IMR-90 (cell line): ENCODE results near the gene FNBP1. TPM values are rescaled to one million over a fixed set of nuclear protein-coding genes. Genes with fewer than 3 reads are reported as not detected.

ENCODE experiments used
- ATAC-seq: fragments of 200-7000 bp; cut with Tn5 transposase; 2 replicates; pipeline ENCODE4 v1.9.1; 2020; ENCODE audit warnings: low read depth, mild to moderate bottlenecking, moderate library complexity
- BruUV-seq: library from RNA; stranded (reverse); fragments of 400-500 nt; replicated peaks from 2 replicates; lab custom pipeline; 2021; lab: Mats Ljungman, UMichigan
- CTCF ChIA-PET: fragments of 300-600 bp; formaldehyde crosslinking; extraction: SDS; loops from one replicate; lab custom pipeline; 2021; ENCODE audit warnings: antibody characterized with exemption; lab: Yijun Ruan, JAX
- POLR2A ChIA-PET: fragments of 300-600 bp; sonication (Branson Sonifier 250); formaldehyde crosslinking; loops from one replicate; lab custom pipeline; 2022; ENCODE audit warnings: antibody characterized with exemption; ENCODE audit not compliant: unreplicated experiment; lab: Charles Lee
- DNase-seq: peaks from one replicate; pipeline ENCODE4 v3.0.0; 2013
- H2AFZ ChIP-seq: replicated peaks from 2 replicates; pipeline ENCODE3; 2013; ENCODE audit warnings: low read length, mild to moderate bottlenecking; ENCODE audit not compliant: poor library complexity
- H2AK5ac ChIP-seq: 2 replicates; pipeline ENCODE4 v1.6.1; 2013; ENCODE audit warnings: low read depth, low read length, inconsistent platforms
- H2AK9ac ChIP-seq: replicated peaks from 2 replicates; pipeline ENCODE3; 2013; ENCODE audit warnings: mild to moderate bottlenecking, low read depth, low read length, moderate library complexity; ENCODE audit not compliant: poor library complexity
- H2BK120ac ChIP-seq: 2 replicates; pipeline ENCODE4 v1.6.1; 2013; ENCODE audit warnings: low read depth, low read length, inconsistent platforms
- H2BK15ac ChIP-seq: 3 replicates; pipeline ENCODE4 v1.6.1; 2013; ENCODE audit warnings: low read depth, low read length, inconsistent platforms
- H2BK20ac ChIP-seq: 2 replicates; pipeline ENCODE4 v1.6.1; 2013; ENCODE audit warnings: low read depth, mild to moderate bottlenecking, inconsistent platforms, low read length, moderate library complexity
- H2BK5ac ChIP-seq: 2 replicates; pipeline ENCODE4 v1.6.1; 2013; ENCODE audit warnings: mild to moderate bottlenecking, low read depth, low read length, inconsistent platforms; ENCODE audit not compliant: poor library complexity, severe bottlenecking
- H3K14ac ChIP-seq: replicated peaks from 2 replicates; pipeline ENCODE4 v1.6.1; 2013; ENCODE audit warnings: low read depth, low read length, inconsistent platforms
- H3K18ac ChIP-seq: 2 replicates; pipeline ENCODE4 v1.6.1; 2013; ENCODE audit warnings: low read depth, low read length, control low read depth
- H3K23ac ChIP-seq: 2 replicates; pipeline ENCODE4 v1.6.1; 2013; ENCODE audit warnings: low read depth, low read length, inconsistent platforms
- H3K27ac ChIP-seq: 2 replicates; pipeline ENCODE4 v1.5.1; 2013; ENCODE audit warnings: mild to moderate bottlenecking, control low read depth, low read length; ENCODE audit not compliant: insufficient read depth
- H3K27me3 ChIP-seq: 2 replicates; pipeline ENCODE4 v1.6.1; 2013; ENCODE audit warnings: low read length; ENCODE audit not compliant: control insufficient read depth, insufficient read depth
- H3K36me3 ChIP-seq: 2 replicates; pipeline ENCODE4 v1.6.1; 2013; ENCODE audit warnings: low read length, mixed read lengths; ENCODE audit not compliant: control insufficient read depth, insufficient read depth
- H3K4ac ChIP-seq: 2 replicates; pipeline ENCODE4 v1.6.1; 2013; ENCODE audit warnings: low read depth, low read length, inconsistent platforms
- H3K4me1 ChIP-seq: 2 replicates; pipeline ENCODE4 v1.6.1; 2013; ENCODE audit warnings: low read length, mixed read lengths; ENCODE audit not compliant: control insufficient read depth, insufficient read depth
- H3K4me2 ChIP-seq: 2 replicates; pipeline ENCODE4 v1.6.1; 2013; ENCODE audit warnings: low read depth, mild to moderate bottlenecking, control low read depth, low read length, moderate library complexity
- H3K4me3 ChIP-seq: 2 replicates; pipeline ENCODE4 v1.5.1; 2013; ENCODE audit warnings: low read depth, mild to moderate bottlenecking, control low read depth, low read length, moderate library complexity; ENCODE audit not compliant: insufficient read depth
- H3K56ac ChIP-seq: 2 replicates; pipeline ENCODE4 v1.6.1; 2013; ENCODE audit warnings: low read length, inconsistent platforms; ENCODE audit not compliant: insufficient read depth; ENCODE audit errors: extremely low read depth
- H3K79me1 ChIP-seq, 2 experiments: 2 replicates each; pipeline ENCODE4 v1.6.1; 2013; ENCODE audit warnings: low read length in 2 of 2, inconsistent platforms in 1 of 2, low read depth in 1 of 2
- H3K9ac ChIP-seq: 2 replicates; pipeline ENCODE4 v1.6.1; 2013; ENCODE audit warnings: low read depth, low read length, control low read depth
- H3K9me1 ChIP-seq: 2 replicates; pipeline ENCODE4 v1.6.1; 2013; ENCODE audit warnings: low read length, inconsistent platforms; ENCODE audit not compliant: insufficient read depth
- H3K9me3 ChIP-seq: 2 replicates; pipeline ENCODE4 v1.6.1; 2013; ENCODE audit warnings: low read length; ENCODE audit not compliant: control insufficient read depth, insufficient read depth
- H4K20me1 ChIP-seq: 2 replicates; pipeline ENCODE4 v1.6.1; 2013; ENCODE audit warnings: low read length, inconsistent platforms; ENCODE audit not compliant: insufficient read depth
- H4K5ac ChIP-seq: 2 replicates; pipeline ENCODE4 v1.6.1; 2013; ENCODE audit warnings: mild to moderate bottlenecking, low read depth, low read length, control low read depth
- H4K8ac ChIP-seq, 2 experiments: 2 replicates each; pipeline ENCODE4 v1.6.1; 2013; ENCODE audit warnings: low read depth in 2 of 2, low read length in 2 of 2, control low read depth in 1 of 2, inconsistent platforms in 1 of 2
- H4K91ac ChIP-seq: 2 replicates; pipeline ENCODE4 v1.6.1; 2013; ENCODE audit warnings: low read depth, low read length, inconsistent platforms; ENCODE audit not compliant: insufficient read depth
- CEBPB ChIP-seq: IDR thresholded peaks from 2 replicates; pipeline ENCODE4 v1.6.1; 2012; ENCODE audit warnings: low read depth, low read length, improper control_type of control experiment
- CHD1 ChIP-seq: IDR thresholded peaks from 2 replicates; pipeline ENCODE4 v1.6.1; 2012; ENCODE audit warnings: low read depth, low read length, improper control_type of control experiment
- CTCF ChIP-seq: conservative IDR thresholded peaks from 2 replicates; pipeline ENCODE4 v1.5.1; 2012; ENCODE audit warnings: mild to moderate bottlenecking, low read depth, low read length, improper control_type of control experiment
- ELK1 ChIP-seq: fragments of 150-350 bp; IDR thresholded peaks from 2 replicates; pipeline ENCODE4 v1.6.1; 2016; ENCODE audit warnings: low read depth, mild to moderate bottlenecking, low read length, moderate library complexity, borderline replicate concordance
- FOS ChIP-seq: fragments of 150-350 bp; IDR thresholded peaks from 2 replicates; pipeline ENCODE4 v1.6.1; 2016; ENCODE audit warnings: low read depth, low read length
- MAZ ChIP-seq: IDR thresholded peaks from 2 replicates; pipeline ENCODE4 v1.6.1; 2012; ENCODE audit warnings: low read depth, mild to moderate bottlenecking, low read length, improper control_type of control experiment, moderate library complexity, borderline replicate concordance
- NFE2L2 ChIP-seq: fragments of 150-350 bp; IDR thresholded peaks from 2 replicates; pipeline ENCODE4 v1.6.1; 2016; ENCODE audit warnings: low read depth, mild to moderate bottlenecking, low read length
- RAD21 ChIP-seq: IDR thresholded peaks from 2 replicates; pipeline ENCODE4 v1.6.1; 2012; ENCODE audit warnings: low read length, improper control_type of control experiment
- RCOR1 ChIP-seq: IDR thresholded peaks from 2 replicates; pipeline ENCODE4 v1.6.1; 2012; ENCODE audit warnings: mild to moderate bottlenecking, low read length, improper control_type of control experiment; ENCODE audit not compliant: insufficient replicate concordance
- USF2 ChIP-seq: fragments of 150-350 bp; IDR thresholded peaks from 2 replicates; pipeline ENCODE4 v1.6.1; 2017; ENCODE audit warnings: mild to moderate bottlenecking, antibody characterized with exemption, low read length, low read depth
- WGBS, 2 experiments: methylation state at CpG; one replicate each; pipeline versions ENCODE4 v1.1.5 to v1.1.7; 2013; ENCODE audit warnings: missing lambda C conversion rate in 2 of 2; ENCODE audit not compliant: insufficient read length in 1 of 2; ENCODE audit errors: extremely low coverage in 2 of 2; 5-methylcytosine and 5-hydroxymethylcytosine counted together
- dilution Hi-C: fragments of 300-500 bp; cut with HindIII; formaldehyde crosslinking; loops from one replicate; pipeline ENCODE4 v1.14.3; 2018; ENCODE audit warnings: low sequenced_read_pairs; ENCODE audit not compliant: unreplicated experiment
- in situ Hi-C: fragments of 300-500 bp; cut with MboI; formaldehyde crosslinking; loops from 3 replicates; pipeline ENCODE4 v1.14.3; 2019; ENCODE audit warnings: low sequenced_read_pairs, inconsistent platforms, mixed read lengths
- intact Hi-C: fragments of 100-400 bp; cut with micrococcal nuclease; formaldehyde crosslinking; loops from 2 replicates; pipeline ENCODE4 v1.10.0; 2022
- polyA plus RNA-seq, 3 experiments: library from polyadenylated mRNA; depleted of rRNA; stranded (reverse); fragments of >200 nt; gene quantifications; 2 replicates each; pipeline ENCODE4 v1.2.3, GENCODE V29; 2012; ENCODE audit warnings: low replicate concordance in 1 of 3
- total RNA-seq: library from RNA; depleted of rRNA; stranded (reverse); fragments of >200 nt; gene quantifications from 2 replicates; pipeline ENCODE4 v1.2.3, GENCODE V29; 2012

FNBP1 gene
- total and polyA plus RNA-seq, 2 of the 4 experiments (the other 2 are of a cell fraction): 10.3 to 15.4 TPM

GRCh38 chr9:129889941-129890717 is 152.9 kb downstream of the FNBP1 start:
- Histone ChIP-seq H3K9me1 (peaks cover 10% of the 10 kb centered on the region), H3K4me3 (no peak overlapping the region), H3K56ac (no peak overlapping the region), H2BK5ac (no peak overlapping the region), H3K27me3 (no peaks in the 10 kb centered on the region), H4K5ac (no peak overlapping the region), H4K91ac (no peak overlapping the region), H3K18ac (no peak overlapping the region), H3K36me3 (peaks cover 14% of the 10 kb centered on the region), H4K20me1 (no peaks in the 10 kb centered on the region), H3K4me1 (peaks cover 24% of the 10 kb centered on the region), H2BK20ac (no peak overlapping the region), H2AK5ac (0 out of 2 replicates have a peak overlapping the region, but pooled peaks have one; percentile 7), H4K8ac (no peak overlapping the region), H3K14ac (no peak overlapping the region), H3K4me2 (no peak overlapping the region), H2AFZ (no peak overlapping the region), H2AK9ac (no peak overlapping the region), H2BK120ac (no peak overlapping the region), H3K23ac (no peak overlapping the region), H3K27ac (no peak overlapping the region), H3K9me3 (no peaks in the 10 kb centered on the region), H3K9ac (no peak overlapping the region), H3K4ac (no peak overlapping the region), H2BK15ac (no peak overlapping the region), H3K79me1 (peaks cover 0 to 3% of the 10 kb centered on the region in 2 experiments; a peak in 1 of 4 replicates)
- 67% methylated on average over 3 of the region's 37 CpGs; no CpG with 5 or more reads in 1 of the 2 experiments for WGBS, 2 experiments
- CTCF ChIA-PET: no interaction called here
- POLR2A ChIA-PET: no interaction called here
- DNase-seq: no peak
- BruUV-seq: no TSS peak
- intact Hi-C loops (loop anchor here (5.0 to 10.0 kb wide), 3 partner anchors 72 to 345 kb away; no protein-coding TSS in a partner anchor), in situ Hi-C loops (loop anchor here (25.0 kb wide), 1 partner anchor 172 kb away; the partner anchor contains the start of gene GPR107), dilution Hi-C loops (no loop called here)
- no peak for ATAC-seq
- no peak for TF ChIP-seq FOS
- no peak for TF ChIP-seq RAD21
- TF ChIP-seq USF2: no peak
- TF ChIP-seq RCOR1: no peak
- TF ChIP-seq MAZ: no peak
- no peak for TF ChIP-seq CEBPB
- no peak for TF ChIP-seq CTCF
- no peak for TF ChIP-seq ELK1
- TF ChIP-seq CHD1: no peak
- TF ChIP-seq NFE2L2: no peak
